SJSA1 (cell line): ENCODE measurements around the gene FAM217B. TPM values are rescaled to one million over a fixed set of nuclear protein-coding genes. Genes with fewer than 3 reads are reported as not detected.
A peak's percentile ranks its signal among the peaks of the same experiment; 100 is the strongest.

Experiments
- DNase-seq, 2 experiments: peaks; one replicate each; pipeline ENCODE4 v3.0.0-alpha.2; 2015 to 2020; ENCODE audit warnings: low spot score in 2 of 2, low read depth in 1 of 2
- H3K27ac ChIP-seq: fragments of 250-450 bp; sonication (Bioruptor Pico); 2 replicates; pipeline ENCODE4 v1.5.1; 2020; ENCODE audit warnings: mild to moderate bottlenecking, moderate library complexity
- H3K27me3 ChIP-seq: fragments of 250-450 bp; sonication (Bioruptor Pico); replicated peaks from 2 replicates; pipeline ENCODE4 v1.5.1; 2020; ENCODE audit warnings: mild to moderate bottlenecking, moderate library complexity
- H3K36me3 ChIP-seq: fragments of 250-450 bp; sonication (Bioruptor Pico); 2 replicates; pipeline ENCODE4 v1.5.1; 2020; ENCODE audit warnings: mild to moderate bottlenecking
- H3K4me1 ChIP-seq: fragments of 250-450 bp; sonication (Bioruptor Pico); replicated peaks from 2 replicates; pipeline ENCODE4 v1.6.1; 2021; ENCODE audit warnings: mild to moderate bottlenecking
- H3K4me3 ChIP-seq: fragments of 250-450 bp; sonication (Bioruptor Pico); 2 replicates; pipeline ENCODE4 v1.5.1; 2020; ENCODE audit warnings: mild to moderate bottlenecking
- H3K9me3 ChIP-seq: fragments of 250-450 bp; sonication (Bioruptor Pico); replicated peaks from 2 replicates; pipeline ENCODE4 v1.5.1; 2020; ENCODE audit warnings: mild to moderate bottlenecking
- total RNA-seq: library from RNA; depleted of rRNA; stranded (reverse); fragments of >200 nt; shearing (Covaris generic); gene quantifications from 2 replicates; pipeline ENCODE4 v1.2.3, GENCODE V29; 2014

Gene FAM217B
- total RNA-seq, 1 experiment from 2014 or later, result 3.7 TPM

DNA sequence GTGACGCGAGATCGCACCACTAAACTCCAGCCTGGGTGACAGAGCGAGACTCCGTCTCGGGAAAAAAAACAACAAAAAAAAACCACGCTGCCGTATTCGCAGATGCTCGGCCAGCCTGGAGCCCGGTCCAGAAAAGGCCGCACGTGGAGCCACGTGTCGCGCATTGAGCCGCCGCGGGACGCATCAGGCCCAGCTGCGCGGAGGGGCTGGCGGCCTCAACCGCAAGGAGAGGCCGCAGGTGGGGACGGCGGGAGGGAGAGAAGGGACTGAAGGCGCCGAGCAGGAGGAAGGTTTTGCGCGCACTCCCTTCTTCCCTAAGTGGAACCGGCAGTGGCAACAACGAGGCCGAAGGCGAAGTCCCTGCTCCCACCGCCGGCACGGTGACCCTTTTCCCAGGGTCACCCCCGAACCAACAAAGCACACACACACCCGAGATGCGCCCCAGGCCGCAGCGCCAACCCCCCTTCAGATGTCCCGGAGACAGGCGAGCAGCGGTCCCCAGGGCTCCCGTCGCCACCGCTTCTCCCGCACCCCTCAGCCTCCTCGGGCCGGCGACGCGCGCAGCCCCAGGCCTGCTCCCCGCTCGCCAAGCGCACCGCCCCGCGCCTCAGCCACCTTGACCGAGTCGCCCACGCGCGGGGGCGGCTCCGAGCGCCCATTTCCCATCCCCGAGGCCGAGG, 7.4 kb upstream of the FAM217B start:
- Histone ChIP-seq H3K27me3 (no peaks in the 10 kb centered on the region), H3K9me3 (no peaks in the 10 kb centered on the region), H3K4me1 (peaks cover 7% of the 10 kb centered on the region), H3K4me3 (no peak overlapping the region), H3K27ac (no peak overlapping the region), H3K36me3 (peaks cover 10% of the 10 kb centered on the region; the same call in 1 of the 2 replicates)
- no peak for DNase-seq

DNA sequence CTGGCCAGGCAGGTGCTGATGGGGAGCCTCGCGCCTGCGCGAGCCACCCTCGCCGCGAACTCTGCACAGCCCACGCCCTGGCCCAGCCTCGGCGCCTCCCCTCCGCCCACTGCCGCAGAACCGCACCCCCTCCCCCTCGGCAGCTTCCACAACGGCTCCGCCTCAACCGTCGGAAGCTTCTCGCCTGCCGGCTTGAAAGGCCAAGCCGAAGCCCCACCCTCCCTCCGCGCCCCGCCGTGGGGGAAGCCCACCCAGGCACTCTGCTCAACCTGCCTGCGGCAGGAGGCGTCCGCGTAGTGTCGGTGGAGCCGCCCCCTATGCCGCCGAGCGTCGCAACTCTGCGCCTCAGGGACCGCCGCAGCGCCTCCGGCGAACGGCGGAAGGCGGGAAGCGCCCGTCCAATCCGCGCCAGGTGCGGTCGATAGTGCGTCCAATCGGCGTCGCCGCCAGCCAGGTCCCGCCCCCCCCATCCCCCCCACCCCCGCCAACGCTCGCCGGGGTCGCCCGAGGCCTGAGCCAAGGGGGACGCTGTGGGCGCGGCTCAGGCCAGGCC, 6.8 kb upstream of the FAM217B start, which contains the start of gene SYCP2:
SYCP2 (minus strand) TSS at position 342 of the 553 bp plus-strand sequence. CDS start 11,224 bp downstream, outside the sequence.
- peaks cover 10% of the 10 kb centered on the region; the same call in 1 of the 2 replicates for H3K36me3 ChIP-seq
- no peaks in the 10 kb centered on the region for H3K9me3 ChIP-seq
- H3K4me1 ChIP-seq, result peaks cover 13% of the 10 kb centered on the region
- DNase-seq, result no peak
- H3K27ac ChIP-seq, result no peak within 1 kb of the TSS
- no peaks in the 10 kb centered on the region for H3K27me3 ChIP-seq
- peak within 1 kb of the TSS; percentile 44 for H3K4me3 ChIP-seq

DNA sequence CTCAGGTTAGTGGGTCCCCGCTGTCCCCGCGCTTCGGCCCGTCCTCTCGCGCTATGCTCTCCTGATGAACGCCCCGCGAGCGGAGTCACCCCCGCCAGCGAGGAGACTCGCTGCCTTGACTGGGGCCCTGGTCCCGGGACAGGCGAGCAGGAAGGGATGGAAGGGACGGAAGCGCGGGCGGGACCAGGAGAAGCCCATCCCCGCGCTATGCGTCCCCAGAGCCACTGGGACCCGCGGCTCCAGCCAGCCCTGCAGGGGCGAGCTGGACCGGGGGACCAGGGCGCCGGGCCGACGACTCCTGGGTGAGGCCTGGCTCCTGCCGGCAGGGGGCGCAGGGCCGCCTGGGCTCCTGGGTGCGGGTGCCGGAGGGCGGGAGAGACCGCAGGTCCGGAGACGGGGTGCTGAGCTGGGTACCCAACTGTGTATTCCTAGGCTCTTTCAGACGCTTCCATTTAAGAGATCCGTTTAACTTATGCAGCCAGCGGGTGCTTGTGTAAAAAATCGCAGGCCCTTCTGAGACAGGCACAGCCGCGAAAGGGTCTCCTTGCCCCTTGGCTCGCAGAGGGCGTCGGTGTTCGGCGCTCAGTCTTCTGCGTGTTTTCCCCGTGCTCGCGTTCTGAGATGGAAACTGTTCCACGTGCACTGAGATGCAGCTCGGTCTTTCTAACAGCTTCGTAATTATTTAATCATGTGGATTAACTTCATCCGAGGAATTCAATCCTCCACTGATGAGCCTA, 6.2 kb upstream of the FAM217B start:
- Histone ChIP-seq H3K27ac (no peak overlapping the region), H3K4me3 (peak overlapping the region; percentile 44), H3K9me3 (no peaks in the 10 kb centered on the region), H3K36me3 (peaks cover 14% of the 10 kb centered on the region; the same call in 1 of the 2 replicates), H3K4me1 (peaks cover 19% of the 10 kb centered on the region), H3K27me3 (no peaks in the 10 kb centered on the region)
- peak; percentile 73 for DNase-seq

DNA sequence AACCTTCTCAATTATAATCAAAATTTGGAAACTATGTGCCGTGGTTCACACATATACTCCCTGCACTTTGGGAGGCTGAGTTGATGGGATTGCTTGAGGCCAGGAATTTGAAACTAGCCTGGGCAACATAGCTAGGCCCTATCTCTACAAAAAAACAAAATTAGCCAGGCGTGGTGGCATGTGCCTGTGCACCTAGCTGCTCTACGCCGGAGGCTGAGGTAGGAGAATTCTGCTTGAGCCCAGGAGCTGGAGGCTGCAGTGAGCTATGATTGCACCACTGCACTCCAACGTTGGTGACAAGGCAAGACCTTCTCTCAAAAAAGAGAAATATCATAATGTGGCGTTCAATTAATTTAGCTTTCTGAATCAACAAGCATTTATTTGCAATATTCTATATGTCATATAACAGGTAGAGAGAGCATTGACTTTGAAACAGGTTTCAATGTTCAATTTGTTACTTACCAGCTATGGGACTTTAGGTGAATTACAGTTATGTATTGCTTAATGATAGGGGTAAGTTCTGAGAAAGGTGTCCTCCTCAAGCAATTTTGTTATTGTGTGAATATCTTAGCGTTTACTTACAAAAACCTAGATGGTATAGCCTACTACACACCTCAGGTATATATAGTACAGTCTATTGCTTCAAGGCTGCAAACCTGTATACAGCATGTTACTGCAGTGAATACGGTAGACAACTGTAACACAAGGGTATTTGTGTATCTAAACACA, 4.6 kb upstream of the FAM217B start:
- Histone ChIP-seq H3K4me1 (peaks cover 27% of the 10 kb centered on the region), H3K4me3 (no peak overlapping the region), H3K27me3 (no peaks in the 10 kb centered on the region), H3K36me3 (peaks cover 23% of the 10 kb centered on the region; the same call in 1 of the 2 replicates), H3K27ac (no peak overlapping the region), H3K9me3 (no peaks in the 10 kb centered on the region; the same call in 1 of the 2 replicates)
- DNase-seq, result no peak

DNA sequence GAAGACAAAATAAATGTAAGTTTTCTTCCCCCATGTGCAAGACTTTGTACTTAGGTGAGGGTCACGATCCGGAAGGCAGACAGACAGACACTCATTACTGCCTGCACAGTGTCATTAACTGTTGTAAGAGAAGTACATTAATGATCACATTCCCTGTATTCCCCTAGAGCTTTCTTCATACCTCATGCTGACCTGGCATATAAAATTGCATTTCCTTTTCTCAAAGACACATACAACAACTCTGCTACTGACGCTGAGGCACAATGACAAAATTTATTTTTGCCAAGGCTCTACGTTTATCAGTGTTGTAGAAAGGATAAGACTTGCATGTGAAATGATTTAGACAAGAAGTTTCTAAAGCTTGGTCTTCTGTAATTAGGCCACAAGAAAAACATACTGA, 3.8 kb upstream of the FAM217B start:
- DNase-seq, result no peak
- H3K27ac ChIP-seq, result no peak overlapping the region
- H3K9me3 ChIP-seq, result no peaks in the 10 kb centered on the region; the same call in 1 of the 2 replicates
- peaks cover 23% of the 10 kb centered on the region; the same call in 1 of the 2 replicates for H3K36me3 ChIP-seq
- H3K27me3 ChIP-seq, result no peaks in the 10 kb centered on the region
- no peak overlapping the region for H3K4me3 ChIP-seq
- peaks cover 27% of the 10 kb centered on the region for H3K4me1 ChIP-seq

DNA sequence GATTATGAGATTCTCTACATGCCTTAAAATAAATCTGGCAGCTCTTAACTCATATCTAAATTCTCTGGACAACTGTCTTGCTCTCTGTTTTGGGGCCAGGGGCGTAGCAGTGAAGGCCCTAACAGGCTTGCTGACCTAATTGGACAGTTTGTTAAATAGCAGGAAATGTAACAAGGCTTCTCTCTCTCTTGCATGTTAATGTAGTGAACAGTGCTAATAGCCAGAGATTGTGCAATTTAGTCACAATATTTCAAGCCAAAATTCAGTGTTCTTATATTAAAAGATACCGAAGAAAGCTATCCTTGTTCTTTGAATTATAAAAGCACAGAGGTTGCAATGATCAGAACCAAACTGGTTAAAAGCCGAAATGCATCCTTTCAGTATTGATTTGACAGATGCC, 3.0 kb upstream of the FAM217B start:
- no peaks in the 10 kb centered on the region for H3K27me3 ChIP-seq
- H3K4me1 ChIP-seq, result peaks cover 27% of the 10 kb centered on the region
- DNase-seq, result no peak
- H3K4me3 ChIP-seq, result no peak overlapping the region
- H3K36me3 ChIP-seq, result peaks cover 27% of the 10 kb centered on the region
- no peaks in the 10 kb centered on the region; the same call in 1 of the 2 replicates for H3K9me3 ChIP-seq
- no peak overlapping the region for H3K27ac ChIP-seq

DNA sequence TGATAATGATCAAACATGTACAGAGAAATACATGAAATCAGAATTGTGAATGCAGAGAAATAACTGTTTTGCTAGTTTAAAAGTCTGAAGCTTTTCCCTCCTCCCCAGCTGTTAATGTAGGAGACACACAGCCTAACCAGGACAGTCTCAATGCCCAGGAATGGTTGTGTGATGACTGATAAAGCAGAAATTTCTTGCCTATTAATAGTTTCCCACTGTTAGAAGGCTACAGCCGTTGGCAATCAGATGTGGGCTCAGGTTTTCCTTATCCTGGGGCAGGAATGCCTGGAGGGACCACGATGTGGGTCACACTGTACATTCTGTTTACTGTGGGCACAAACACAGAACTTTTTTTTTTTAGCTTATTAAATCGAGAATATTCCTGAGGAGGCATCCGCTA, 2.0 kb upstream of the FAM217B start:
- peaks cover 38% of the 10 kb centered on the region for H3K36me3 ChIP-seq
- no peak overlapping the region for H3K4me3 ChIP-seq
- H3K27ac ChIP-seq, result no peak overlapping the region
- H3K27me3 ChIP-seq, result no peaks in the 10 kb centered on the region
- peak in 1 of 2 experiments; percentile 23 for DNase-seq
- H3K9me3 ChIP-seq, result no peaks in the 10 kb centered on the region; the same call in 1 of the 2 replicates
- peaks cover 27% of the 10 kb centered on the region for H3K4me1 ChIP-seq

DNA sequence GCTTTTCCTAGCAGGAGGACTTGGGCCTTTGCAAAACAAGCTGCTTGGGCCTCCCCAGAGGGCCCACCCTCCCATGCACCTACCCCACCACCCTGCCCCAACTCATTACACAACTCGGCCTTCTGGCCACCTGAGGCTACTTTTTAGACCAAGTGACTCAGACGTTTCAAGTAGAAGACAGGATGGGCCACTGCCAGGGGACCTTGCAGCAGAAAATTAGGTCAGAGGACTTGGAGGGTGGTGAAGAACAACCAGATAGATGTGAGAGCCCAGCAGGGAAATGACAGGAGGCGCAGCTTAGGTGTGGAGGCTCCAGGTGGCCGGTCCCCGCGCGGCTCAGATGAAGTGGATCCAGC, 1.5 kb upstream of the FAM217B start:
- Histone ChIP-seq H3K36me3 (peaks cover 41% of the 10 kb centered on the region), H3K9me3 (no peaks in the 10 kb centered on the region; the same call in 1 of the 2 replicates), H3K27ac (no peak overlapping the region), H3K4me1 (peaks cover 27% of the 10 kb centered on the region), H3K27me3 (no peaks in the 10 kb centered on the region), H3K4me3 (no peak overlapping the region)
- no peak for DNase-seq

DNA sequence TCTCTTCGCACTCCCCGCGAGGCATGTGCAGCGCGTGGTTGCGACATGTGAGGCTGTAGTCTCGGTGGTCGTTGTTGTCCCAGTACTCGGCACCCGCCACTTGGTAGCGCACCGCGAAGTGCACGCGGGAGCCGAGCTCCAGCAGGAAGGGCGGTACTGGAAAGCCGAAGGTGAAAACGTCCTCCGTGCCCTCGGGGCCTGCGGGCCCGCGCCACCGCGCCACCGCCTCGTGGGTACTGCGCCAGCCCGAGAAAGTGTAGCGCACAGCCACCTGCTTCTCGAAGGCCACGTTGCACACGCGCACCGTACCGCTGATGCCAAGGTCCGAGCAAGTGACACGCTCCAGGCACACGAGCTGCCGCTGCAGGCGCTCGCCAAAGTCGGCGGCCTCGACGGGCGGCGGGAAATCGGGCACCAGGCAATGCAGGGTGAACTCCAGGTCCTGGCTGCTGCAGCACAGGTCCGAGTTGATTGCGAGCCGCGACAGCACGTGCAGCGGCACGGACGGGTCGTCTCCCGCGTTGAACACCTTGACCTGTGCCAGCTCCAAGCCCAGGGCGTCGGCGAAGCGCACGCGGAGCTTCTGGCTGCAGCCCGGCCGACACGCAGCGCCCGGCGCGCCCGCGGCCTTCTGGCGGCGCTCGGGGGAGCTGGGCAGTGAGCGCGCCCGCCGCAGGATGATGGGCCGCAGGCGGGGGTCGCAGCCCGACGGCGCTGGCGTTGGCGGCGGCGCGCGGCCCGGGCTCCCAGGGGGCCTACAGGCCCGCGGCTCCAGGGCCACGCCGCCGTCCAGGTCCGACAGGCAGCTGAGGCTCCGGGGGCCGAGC, 924 bp upstream of the FAM217B start:
- Histone ChIP-seq H3K4me1 (peaks cover 21% of the 10 kb centered on the region), H3K9me3 (no peaks in the 10 kb centered on the region; the same call in 1 of the 2 replicates), H3K36me3 (peaks cover 47% of the 10 kb centered on the region), H3K27me3 (no peaks in the 10 kb centered on the region), H3K27ac (peak overlapping the region; percentile 54), H3K4me3 (peak overlapping the region; percentile 62)
- no peak for DNase-seq

DNA sequence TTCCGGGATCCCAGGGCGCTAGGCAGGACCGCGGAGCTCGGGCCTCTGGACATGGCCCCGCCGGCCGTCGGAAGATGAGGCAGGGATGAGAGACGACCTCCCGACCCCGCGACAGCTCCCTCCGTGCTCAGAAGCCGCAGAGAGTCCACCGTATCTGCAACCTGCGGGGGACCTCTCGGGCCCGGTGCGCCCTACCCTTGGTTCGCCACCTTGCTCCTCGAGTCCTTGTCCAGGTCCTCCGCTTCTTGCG, 385 bp upstream of the FAM217B start:
- peak overlapping the region; percentile 54 for H3K27ac ChIP-seq
- peaks cover 52% of the 10 kb centered on the region for H3K36me3 ChIP-seq
- no peak for DNase-seq

DNA sequence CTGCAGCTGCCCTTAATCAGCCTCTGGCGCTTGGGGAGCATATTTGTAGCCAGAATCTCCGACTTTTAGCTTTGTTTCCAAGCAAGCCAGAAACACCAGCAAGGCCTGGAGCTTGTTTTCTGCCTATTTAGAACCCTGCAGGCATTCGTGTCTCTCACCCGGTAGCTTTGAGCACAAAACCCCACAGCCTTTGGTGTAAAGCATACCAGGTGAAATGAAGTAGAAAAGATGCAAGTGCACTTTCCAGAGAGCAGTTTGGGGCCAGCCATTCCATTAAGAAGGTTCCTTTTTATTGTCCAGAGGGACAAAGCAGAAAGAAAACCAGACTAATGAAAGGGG, 736 bp downstream of the FAM217B start:
- Histone ChIP-seq H3K27me3 (no peaks in the 10 kb centered on the region), H3K4me1 (peaks cover 20% of the 10 kb centered on the region), H3K36me3 (peaks cover 54% of the 10 kb centered on the region), H3K4me3 (peak overlapping the region; percentile 62), H3K27ac (peak overlapping the region; percentile 69), H3K9me3 (no peaks in the 10 kb centered on the region; the same call in 1 of the 2 replicates)
- DNase-seq, result no peak

More for the DNA sequence above, 385 bp upstream of the FAM217B start:
- peaks cover 20% of the 10 kb centered on the region for H3K4me1 ChIP-seq
- peak overlapping the region; percentile 62 for H3K4me3 ChIP-seq
- no peaks in the 10 kb centered on the region for H3K27me3 ChIP-seq
- H3K9me3 ChIP-seq, result no peaks in the 10 kb centered on the region; the same call in 1 of the 2 replicates

DNA sequence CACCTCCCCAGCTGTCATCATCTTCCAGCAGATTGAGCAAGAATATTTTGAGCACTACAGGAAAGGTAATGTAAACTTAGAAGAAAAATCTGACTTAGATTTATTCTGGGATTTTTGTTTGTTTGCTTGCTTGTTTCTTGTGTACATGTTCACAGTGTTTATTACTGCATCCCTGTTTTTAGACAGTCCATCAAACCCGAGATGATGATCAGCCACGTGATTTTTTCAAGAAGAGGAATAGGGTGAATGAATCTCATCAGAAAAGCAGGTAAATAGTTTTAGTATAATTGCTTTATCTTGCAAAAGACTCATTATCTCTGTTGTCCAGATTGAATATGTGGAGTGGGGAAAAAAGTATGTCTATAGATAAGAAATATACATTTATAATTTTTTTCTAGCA, 2.1 kb downstream of the FAM217B start:
- Histone ChIP-seq H3K27me3 (no peaks in the 10 kb centered on the region), H3K27ac (no peak overlapping the region), H3K36me3 (peaks cover 52% of the 10 kb centered on the region), H3K9me3 (no peaks in the 10 kb centered on the region; the same call in 1 of the 2 replicates), H3K4me3 (no peak overlapping the region), H3K4me1 (peaks cover 20% of the 10 kb centered on the region)
- DNase-seq, result no peak

DNA sequence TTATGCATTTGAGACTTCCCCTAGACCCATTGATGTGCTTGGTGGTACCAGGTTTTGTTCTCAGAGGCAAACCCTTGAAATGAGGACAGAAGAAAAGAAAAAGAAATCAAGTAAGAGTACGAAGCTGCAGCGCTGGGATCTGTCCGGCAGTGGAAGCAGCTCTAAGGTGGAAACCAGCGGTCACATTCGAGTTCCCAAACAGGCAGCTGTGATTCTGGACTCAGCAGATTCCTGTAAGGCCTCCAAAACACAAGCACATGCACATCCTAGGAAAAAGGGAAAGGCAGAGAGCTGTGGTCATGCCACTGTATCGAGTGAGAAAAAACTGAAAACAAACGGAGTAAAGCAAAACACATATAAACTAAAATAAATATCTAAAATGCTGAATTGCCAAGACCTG, 4.5 kb downstream of the FAM217B start:
- no peak overlapping the region for H3K4me3 ChIP-seq
- H3K4me1 ChIP-seq, result peaks cover 5% of the 10 kb centered on the region

More for the DNA sequence above, 4.5 kb downstream of the FAM217B start:
- Histone ChIP-seq H3K36me3 (peaks cover 41% of the 10 kb centered on the region), H3K9me3 (no peaks in the 10 kb centered on the region; the same call in 1 of the 2 replicates), H3K27me3 (no peaks in the 10 kb centered on the region), H3K27ac (no peak overlapping the region)
- no peak for DNase-seq
